ENCODE data around the gene MMP15. TPM values are rescaled to one million over a fixed set of nuclear protein-coding genes. Genes with fewer than 3 reads are reported as not detected.

Gene MMP15
- total RNA-seq, 1 experiment from 2014 or later = 1.3 TPM

DNA sequence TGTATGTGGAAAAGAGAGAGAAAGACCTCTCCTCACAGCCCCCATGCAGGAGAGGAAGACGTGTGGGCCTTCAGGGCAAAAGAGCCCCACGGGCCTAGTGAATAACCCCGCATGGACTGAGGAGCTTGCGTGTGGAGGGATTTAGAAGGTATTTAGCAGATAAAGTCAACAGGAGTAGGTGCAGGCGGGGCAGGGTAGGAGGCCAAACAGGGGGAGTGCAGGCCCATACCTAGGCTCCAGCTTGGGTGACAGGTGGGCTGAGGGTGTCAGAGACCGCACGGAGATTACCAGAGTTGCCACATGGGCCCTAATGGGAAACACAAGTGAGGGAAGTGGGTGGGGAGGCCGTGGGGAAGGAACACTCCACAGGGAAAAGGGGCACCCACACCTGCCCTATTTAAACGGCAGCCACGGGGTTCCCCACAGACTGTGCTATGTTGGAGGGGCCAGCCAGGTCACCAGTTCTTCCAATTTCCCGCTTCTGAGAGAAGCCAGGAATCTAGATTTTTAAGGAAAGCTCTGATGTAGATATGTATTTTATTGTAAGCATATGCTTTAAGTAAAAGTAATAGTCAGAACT is 46.5 kb upstream of the MMP15 start:
- H3K9me3 Mint-ChIP-seq (ENCODE audit: unreplicated experiment) = no peaks in the 10 kb centered on the region
- no peak overlapping the region for H3K27ac Mint-ChIP-seq (ENCODE audit: low read depth, unreplicated experiment)
- no peaks in the 10 kb centered on the region for H3K4me1 Mint-ChIP-seq (ENCODE audit: insufficient read depth, unreplicated experiment)
- H3K4me3 Mint-ChIP-seq (ENCODE audit: unreplicated experiment) = no peak overlapping the region
- ChIA-PET CTCF (interaction anchor here (0.7 to 2.1 kb wide), 2 partner anchors 39 to 73 kb away, joined by 3 to 5 read pairs; no protein-coding TSS in a partner anchor), POLR2A (no interaction called here)
- no peaks in the 10 kb centered on the region for H3K36me3 Mint-ChIP-seq (ENCODE audit: insufficient read depth, unreplicated experiment)
- TF ChIP-seq CTCF (IDR thresholded peaks at IDR 0.05; ENCODE audit: unreplicated experiment) = no peak
- DNase-seq (ENCODE audit: unreplicated experiment) = no peak
- no TSS peak for BruUV-seq (replicated peaks)
- intact Hi-C loops (cut with micrococcal nuclease) = no loop called here
- no peaks in the 10 kb centered on the region for H3K27me3 Mint-ChIP-seq (ENCODE audit: insufficient read depth, unreplicated experiment)

- no peak for TF ChIP-seq CTCF (IDR thresholded peaks at IDR 0.05; ENCODE audit: unreplicated experiment)
- CTCF ChIA-PET = no interaction called here
- Mint-ChIP-seq H3K27me3 (ENCODE audit: insufficient read depth, unreplicated experiment) (no peaks in the 10 kb centered on the region), H3K4me3 (ENCODE audit: unreplicated experiment) (no peak overlapping the region), H3K4me1 (ENCODE audit: insufficient read depth, unreplicated experiment) (no peaks in the 10 kb centered on the region), H3K9me3 (ENCODE audit: unreplicated experiment) (no peaks in the 10 kb centered on the region), H3K36me3 (ENCODE audit: insufficient read depth, unreplicated experiment) (no peaks in the 10 kb centered on the region), H3K27ac (ENCODE audit: low read depth, unreplicated experiment) (no peak overlapping the region)
- no peak for DNase-seq (ENCODE audit: unreplicated experiment)
- intact Hi-C loops (cut with micrococcal nuclease) = no loop called here
- POLR2A ChIA-PET = no interaction called here
- BruUV-seq (replicated peaks) = no TSS peak
These were observed 43.9 kb upstream of the MMP15 start for GRCh38 chr16:57981636-57982035.

DNA sequence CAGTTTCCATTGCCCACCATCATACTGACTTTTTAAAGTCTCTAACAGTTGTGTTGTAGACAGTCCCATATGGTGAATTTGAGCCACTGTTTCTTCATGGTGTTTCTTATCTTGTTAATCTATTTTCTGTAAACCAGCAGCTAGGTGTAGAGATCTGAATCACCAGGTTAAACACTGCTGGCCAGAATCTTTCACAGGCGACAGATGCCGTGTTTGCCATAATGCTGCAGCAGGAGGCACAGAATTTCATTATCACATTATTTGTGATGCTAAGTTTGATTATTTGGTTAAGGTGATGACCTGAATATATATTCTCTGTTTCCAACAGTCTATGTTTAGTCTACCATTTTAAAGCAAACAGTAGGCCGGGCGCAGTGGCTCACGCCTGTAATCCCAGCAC is 43.2 kb upstream of the MMP15 start:
- H3K9me3 Mint-ChIP-seq (ENCODE audit: unreplicated experiment) = no peaks in the 10 kb centered on the region
- ChIA-PET POLR2A (no interaction called here), CTCF (interaction anchor here (0.7 kb wide), 1 partner anchor 176 kb away, joined by 3 read pairs; no protein-coding TSS in a partner anchor)
- no peak overlapping the region for H3K27ac Mint-ChIP-seq (ENCODE audit: low read depth, unreplicated experiment)
- H3K36me3 Mint-ChIP-seq (ENCODE audit: insufficient read depth, unreplicated experiment) = no peaks in the 10 kb centered on the region
- TF ChIP-seq CTCF (IDR thresholded peaks at IDR 0.05; ENCODE audit: unreplicated experiment) = no peak
- no peak for DNase-seq (ENCODE audit: unreplicated experiment)
- no peaks in the 10 kb centered on the region for H3K4me1 Mint-ChIP-seq (ENCODE audit: insufficient read depth, unreplicated experiment)
- intact Hi-C loops (cut with micrococcal nuclease) = no loop called here
- H3K4me3 Mint-ChIP-seq (ENCODE audit: unreplicated experiment) = no peak overlapping the region
- H3K27me3 Mint-ChIP-seq (ENCODE audit: insufficient read depth, unreplicated experiment) = no peaks in the 10 kb centered on the region
- BruUV-seq (replicated peaks) = no TSS peak

DNA sequence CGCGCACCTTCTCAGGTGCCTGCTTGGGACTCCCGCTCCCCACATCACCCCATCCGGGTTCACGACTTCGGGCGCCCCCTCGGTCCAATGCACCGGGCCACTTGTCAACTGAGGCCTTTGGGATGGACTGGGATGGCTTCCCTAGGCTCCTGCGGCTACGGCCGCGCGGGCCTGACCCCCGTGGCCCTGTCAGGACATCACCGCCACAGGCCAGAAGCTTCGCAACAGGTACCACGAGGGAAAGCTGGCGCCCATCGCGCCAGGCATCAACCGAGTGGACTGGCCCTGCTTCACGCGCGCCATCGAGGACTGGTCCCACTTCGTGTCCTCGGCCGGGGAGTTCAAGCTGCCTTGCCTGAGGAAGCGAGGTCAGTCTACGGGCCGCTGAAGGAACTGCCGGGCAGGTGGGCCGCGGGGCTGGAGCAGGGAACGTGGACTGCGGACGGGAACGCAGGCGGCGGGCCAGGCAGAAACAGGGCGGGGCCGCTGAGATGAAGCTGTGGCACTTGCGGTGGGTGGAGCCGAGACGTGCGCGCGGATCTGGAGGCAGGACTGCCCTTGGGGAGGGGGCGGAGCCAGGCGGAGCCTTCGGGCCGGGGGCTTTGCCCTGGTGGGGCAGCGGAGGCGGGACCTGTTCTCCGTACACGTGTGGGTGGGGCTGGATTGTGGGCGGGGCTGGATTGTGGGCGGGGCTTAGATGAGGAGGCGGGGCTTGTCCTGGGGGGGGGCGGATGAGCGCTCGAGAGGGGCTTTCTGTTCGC is 40.9 kb upstream of the MMP15 start:
- H3K4me3 Mint-ChIP-seq (ENCODE audit: unreplicated experiment) = no peak overlapping the region
- H3K9me3 Mint-ChIP-seq (ENCODE audit: unreplicated experiment) = no peaks in the 10 kb centered on the region
- peaks cover 12% of the 10 kb centered on the region for H3K4me1 Mint-ChIP-seq (ENCODE audit: insufficient read depth, unreplicated experiment)
- DNase-seq (ENCODE audit: unreplicated experiment) = peak; percentile 38
- no peaks in the 10 kb centered on the region for H3K27me3 Mint-ChIP-seq (ENCODE audit: insufficient read depth, unreplicated experiment)
- no peaks in the 10 kb centered on the region for H3K36me3 Mint-ChIP-seq (ENCODE audit: insufficient read depth, unreplicated experiment)
- CTCF ChIA-PET = no interaction called here
- intact Hi-C loops (cut with micrococcal nuclease) = no loop called here
- POLR2A ChIA-PET = no interaction called here
- no TSS peak for BruUV-seq (replicated peaks)
- no peak for TF ChIP-seq CTCF (IDR thresholded peaks at IDR 0.05; ENCODE audit: unreplicated experiment)
- no peak overlapping the region for H3K27ac Mint-ChIP-seq (ENCODE audit: low read depth, unreplicated experiment)

Data from MCF 10A (cell line).